ENCODE measurements around the gene ITGA8.
A peak's percentile ranks its signal among the peaks of the same experiment; 100 is the strongest.
"Not testable (repeated sequence)": the region's sequence is repeated elsewhere in the genome, so short reads cannot be mapped to it uniquely, and the experiment has no call there.

ITGA8 gene

DNA sequence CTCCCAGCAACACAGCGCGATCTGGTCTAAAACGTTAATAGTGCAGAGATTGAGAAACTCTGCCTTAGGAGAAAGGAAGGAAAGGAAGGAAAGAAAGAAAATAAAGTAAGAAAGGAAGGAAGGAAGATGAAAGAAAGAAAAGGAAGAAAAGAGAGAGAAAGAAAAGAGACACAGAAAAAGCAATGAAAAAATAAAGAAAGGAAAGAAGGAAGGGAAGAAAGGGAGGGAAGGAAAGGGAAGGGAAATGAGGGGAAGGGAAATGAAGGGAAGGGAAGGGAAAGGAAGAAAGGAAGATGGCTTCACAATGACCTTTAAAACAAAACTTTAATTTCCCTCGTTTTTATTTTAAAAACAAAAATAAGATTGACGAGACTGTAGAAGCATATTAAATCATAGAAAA lies 173.1 kb downstream of the ITGA8 start:
- no peak for DNase-seq

DNA sequence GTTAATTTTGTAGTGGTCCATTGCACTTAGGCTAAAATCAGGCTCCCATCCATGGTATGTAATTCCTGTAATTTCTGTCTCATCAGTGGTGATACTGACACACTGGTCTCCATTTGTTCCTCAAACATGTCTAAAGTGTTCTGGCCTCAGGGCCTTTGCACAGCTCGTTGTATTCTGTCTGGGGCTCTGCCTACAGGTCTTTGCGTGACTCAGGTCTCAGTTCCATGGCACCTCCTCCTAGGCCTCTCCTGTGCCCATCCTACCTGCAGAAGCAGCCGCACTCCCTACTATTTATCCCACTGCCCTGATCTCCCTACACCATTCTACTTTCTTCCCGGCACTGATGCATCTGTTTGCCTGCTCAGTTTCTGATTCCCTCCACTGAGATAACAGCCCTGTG lies 173.8 kb downstream of the ITGA8 start:
- DNase-seq = no peak

- DNase-seq = no peak
Observed at GRCh38 chr10:15545266-15545665, 174.5 kb downstream of the ITGA8 start.

DNA sequence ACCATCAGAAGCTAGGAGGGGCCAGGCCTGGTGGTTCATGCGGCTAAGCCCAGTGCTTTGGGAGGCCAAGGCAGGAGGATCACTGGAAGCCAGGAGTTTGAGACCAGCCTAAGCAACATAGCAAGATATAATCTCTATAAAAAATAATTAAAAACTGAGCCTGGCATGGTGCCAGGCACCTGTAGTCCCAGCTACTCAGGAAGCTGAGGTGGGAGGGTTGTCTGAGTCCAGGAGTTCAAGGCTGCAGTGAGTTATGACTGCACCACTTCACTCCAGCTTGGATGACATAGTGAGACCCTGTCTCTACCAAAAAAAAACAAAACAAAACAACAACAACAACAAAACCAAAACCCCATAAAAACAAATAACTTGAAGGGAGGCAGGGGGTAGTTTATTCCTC lies 175.7 kb downstream of the ITGA8 start:
- no peak for DNase-seq

- DNase-seq = no peak
Observed at GRCh38 chr10:15542817-15543216, 176.9 kb downstream of the ITGA8 start.

GRCh38 chr10:15541376-15541775 lies 178.3 kb downstream of the ITGA8 start:
- no peak for DNase-seq

- DNase-seq = no peak
Observed at GRCh38 chr10:15540727-15541126, 179.0 kb downstream of the ITGA8 start.

DNA sequence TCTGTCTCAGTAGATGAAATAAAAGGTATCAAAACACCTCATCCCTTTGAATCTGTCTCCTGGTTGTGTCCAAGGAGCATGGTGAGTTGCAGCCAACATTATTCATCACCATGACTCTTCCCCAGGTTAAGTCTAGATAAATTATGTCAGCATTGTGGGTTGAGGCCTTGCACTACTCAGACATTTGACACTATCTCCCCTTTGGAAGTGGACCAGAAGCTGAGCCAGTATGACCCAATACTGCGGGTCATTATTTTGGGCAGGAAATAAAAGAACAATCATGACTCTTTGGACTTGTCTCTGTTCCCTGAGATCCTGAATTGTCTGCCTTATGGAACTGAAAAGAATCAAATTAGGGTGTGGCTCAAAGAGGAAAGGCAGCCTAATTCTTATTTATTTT lies 180.5 kb downstream of the ITGA8 start:
- no peak for DNase-seq

DNA sequence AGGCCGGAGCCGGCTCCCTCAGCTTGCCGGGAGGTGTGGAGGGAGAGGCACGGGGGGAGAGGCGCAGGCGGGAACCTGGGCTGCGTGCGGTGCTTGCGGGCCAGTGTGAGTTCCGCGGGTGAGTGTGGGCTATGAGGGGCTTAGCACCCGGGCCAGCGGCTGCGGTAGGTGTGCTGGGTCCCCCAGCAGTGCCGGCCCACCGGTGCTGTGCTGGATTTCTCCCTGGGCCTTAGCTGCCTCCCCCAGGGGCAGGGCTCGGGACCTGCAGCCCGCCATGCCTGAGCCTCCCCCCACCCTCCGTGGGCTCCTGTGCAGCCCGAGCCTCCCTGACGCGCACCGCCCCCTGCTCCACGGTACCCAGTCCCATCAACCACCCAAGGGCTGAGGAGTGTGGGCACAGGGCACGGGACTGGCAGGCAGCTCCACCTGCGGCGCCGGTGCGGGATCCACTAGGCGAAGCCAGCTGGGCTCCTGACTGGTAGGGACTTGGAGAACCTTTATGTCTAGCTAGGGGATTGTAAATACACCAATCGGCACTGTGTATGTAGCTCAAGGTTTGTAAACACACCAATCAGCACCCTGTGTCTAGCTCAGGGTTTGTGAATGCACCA lies 184.7 kb downstream of the ITGA8 start:
- DNase-seq = not testable (repeated sequence)

DNA sequence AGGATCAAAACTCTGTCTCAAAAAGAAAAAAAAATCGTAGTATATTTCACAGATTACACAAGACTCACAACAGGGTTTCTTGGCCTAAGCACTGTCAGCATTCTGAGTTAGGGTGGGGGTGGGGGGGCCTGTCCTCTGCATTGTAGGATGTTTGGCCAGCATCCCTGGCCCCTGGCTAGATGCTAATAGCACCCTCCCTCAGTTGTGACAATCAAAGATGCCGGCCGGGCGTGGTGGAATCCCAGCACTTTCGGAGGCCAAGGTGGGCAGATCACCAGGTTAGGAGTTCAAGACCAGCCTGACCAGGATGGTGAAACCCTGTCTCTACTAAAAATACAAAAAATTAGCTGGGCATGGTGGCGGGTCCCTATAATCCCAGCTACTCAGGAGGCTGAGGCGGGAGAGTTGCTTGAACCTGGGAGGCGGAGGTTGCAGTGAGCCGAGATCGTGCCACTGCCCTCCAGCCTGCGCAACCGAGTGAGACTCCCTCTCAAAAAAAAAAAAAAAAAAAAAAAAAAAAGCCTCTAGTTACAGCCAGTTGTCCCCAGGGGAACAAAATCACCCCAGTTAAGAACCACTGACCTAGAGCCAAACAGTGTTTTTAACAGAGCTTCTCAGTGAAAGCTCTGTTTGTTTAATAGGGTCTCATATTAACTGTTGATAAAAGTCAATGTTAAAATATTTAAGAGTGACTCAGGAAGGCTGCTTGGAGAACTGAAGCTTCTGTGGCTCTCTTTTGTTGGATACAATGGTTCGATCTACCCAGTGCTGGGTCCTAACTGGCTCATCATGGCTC lies 187.6 kb downstream of the ITGA8 start:
- DNase-seq = no peak

DNA sequence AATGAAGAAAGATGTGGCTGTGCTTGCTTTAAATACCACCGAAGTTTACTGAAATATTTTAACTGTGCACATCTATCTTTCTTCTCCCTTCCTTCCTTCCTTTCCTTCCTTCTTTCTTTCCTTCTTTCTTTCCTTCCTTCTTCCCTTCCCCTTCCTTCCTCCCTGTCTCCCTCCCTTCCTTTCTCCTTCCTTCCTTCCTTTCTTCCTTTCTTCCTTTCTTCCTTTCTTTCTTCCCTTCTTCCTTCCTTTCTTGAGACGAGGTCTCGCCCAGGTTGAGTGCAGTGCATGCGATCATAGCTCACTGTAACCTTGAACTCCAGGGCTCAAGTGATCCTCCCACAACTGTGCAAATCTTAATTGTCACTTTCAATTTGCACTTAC lies 190.9 kb downstream of the ITGA8 start:
- no peak for DNase-seq

GRCh38 chr10:15526754-15527153 lies 193.0 kb downstream of the ITGA8 start:
- no peak for DNase-seq

- no peak for DNase-seq
Observed at GRCh38 chr10:15521328-15521903, 198.3 kb downstream of the ITGA8 start.

GRCh38 chr10:15518250-15518649 lies 201.5 kb downstream of the ITGA8 start:
- no peak for DNase-seq

DNA sequence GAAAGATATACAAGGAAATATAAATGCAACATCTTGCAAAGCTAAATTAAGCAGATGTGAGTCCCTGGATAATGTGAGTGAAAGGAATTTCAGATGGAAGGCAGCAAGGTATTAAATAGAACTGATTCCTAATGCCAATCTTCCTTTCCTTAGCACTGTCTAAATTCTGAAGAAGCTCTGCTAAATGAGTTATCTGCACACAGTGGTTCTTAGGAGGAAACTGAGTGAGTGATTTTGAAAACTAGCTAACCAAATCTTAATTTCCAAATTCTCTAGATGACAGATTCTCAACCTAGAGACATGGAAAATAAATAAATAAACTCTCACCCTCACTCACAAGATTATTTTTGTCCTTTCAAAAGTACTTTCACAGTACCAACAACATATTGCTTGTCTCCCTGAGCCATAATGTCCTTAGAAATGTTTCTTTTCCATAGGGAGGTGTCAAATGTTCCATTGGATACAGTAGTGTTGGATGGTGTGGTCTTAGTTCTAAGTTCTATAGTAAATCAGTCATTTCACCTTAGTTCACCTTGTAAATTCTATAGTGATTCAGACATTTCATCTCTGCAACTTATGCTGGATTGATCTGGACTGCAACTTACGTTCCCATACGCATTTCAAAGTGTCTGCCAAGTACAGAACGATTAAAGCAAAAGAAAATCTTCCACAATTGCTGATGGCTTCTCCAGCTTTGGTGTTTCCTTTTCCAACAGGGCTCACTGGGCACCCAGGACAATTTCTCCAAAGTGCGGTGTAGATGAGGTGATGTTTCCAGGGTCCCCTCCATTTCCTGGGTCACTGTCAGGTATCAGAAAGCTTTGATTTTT lies 203.3 kb downstream of the ITGA8 start:
- no peak for DNase-seq

- peak; percentile 26 to 45 for DNase-seq
Observed at GRCh38 chr10:15515202-15515601, 204.5 kb downstream of the ITGA8 start.

DNA sequence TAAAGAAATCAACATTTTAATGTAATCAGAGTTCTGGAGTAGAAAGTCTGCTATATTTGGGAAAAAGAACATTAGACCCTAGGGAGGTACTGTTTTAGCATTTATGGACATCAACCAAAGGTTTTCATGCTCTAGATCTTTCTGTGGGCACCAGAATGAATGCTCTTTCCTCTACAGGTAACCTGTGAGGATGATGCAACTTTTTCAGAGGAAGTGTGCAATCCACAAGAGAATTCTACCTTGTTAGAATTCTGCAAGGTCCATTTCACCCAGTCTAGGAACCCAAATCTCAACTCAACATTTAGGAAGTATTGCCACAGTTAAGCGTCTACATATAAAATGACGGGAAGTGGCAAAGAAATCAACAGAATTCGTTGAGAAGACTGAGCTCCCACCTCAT lies 208.8 kb downstream of the ITGA8 start:
- no peak for DNase-seq

GRCh38 chr10:15505329-15505728 lies 214.4 kb downstream of the ITGA8 start:
- no peak for DNase-seq

- no peak for DNase-seq
Observed at GRCh38 chr10:15504101-15504840, 215.5 kb downstream of the ITGA8 start.

- DNase-seq = no peak
Observed at GRCh38 chr10:15494850-15495506, 224.7 kb downstream of the ITGA8 start.

GRCh38 chr10:15491856-15492642 lies 227.7 kb downstream of the ITGA8 start:
- no peak for DNase-seq
